NCI-H1092 treated with DMSO at 0.1 percent for 48 hours (cell line): ENCODE data around the gene AKAP1.
A peak's percentile ranks its signal among the peaks of the same experiment; 100 is the strongest.
"Not testable (repeated sequence)": the region's sequence is repeated elsewhere in the genome, so short reads cannot be mapped to it uniquely, and the experiment has no call there.

Source experiments
- DNase-seq: peaks from one replicate; lab custom pipeline; 2025; lab: John Stamatoyannopoulos, UW

The AKAP1 gene

DNA sequence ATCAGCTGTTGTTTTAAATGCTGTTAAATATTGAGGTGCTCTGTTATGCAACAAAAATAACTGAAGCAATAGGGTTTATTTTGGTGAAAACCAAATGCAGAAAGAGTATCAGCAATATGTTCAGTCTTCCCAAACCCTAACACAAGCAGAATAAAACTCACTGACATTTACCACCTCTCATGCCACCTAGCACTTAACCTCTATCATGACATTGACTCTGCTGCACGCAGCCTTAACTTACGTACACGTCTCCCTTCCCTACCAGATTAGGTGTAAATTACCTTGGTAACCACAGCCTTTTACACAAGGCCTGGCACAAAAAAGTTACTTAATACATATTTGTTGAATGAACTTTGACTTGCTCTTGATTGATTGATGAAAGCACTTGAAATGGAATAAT lies 9.9 kb upstream of the AKAP1 start:
- no peak for DNase-seq

DNA sequence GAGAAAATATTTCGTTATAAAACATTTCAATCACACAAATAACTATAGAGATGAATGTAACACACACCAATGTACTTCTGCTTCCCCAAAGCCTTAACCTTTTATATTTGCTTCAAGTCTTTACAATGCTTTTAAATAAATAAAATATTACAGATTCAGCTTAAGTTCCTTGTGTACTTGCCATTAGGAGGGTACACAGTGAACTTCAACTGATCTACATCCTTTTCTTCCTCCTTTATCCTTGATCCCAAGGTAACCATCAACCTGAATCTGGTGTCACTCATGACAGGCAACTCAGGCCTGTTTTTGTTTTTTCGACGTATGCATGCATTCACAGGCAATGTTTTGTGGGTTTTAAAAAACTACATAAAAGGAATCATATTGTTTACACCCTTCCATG lies 9.3 kb upstream of the AKAP1 start:
- DNase-seq, result no peak

DNA sequence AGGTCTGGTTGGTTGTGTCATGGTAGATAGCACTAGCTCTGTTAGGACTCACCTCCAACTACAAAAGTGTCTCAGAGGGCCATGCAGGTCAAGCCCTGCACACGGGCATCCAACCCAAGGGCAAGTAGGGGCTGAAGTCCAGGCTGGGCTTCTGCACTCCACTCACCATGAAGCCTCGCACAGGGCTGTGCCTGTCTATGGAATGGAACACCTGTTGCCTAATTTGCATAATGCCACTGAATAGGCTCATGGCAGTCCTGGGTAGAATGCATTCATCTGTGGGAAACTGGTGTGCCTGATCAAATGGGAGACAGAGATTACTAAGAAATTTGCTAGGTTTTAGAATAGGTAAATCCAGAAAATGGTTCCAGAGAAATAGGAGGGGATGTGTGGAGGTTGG lies 8.0 kb upstream of the AKAP1 start:
- no peak for DNase-seq

DNA sequence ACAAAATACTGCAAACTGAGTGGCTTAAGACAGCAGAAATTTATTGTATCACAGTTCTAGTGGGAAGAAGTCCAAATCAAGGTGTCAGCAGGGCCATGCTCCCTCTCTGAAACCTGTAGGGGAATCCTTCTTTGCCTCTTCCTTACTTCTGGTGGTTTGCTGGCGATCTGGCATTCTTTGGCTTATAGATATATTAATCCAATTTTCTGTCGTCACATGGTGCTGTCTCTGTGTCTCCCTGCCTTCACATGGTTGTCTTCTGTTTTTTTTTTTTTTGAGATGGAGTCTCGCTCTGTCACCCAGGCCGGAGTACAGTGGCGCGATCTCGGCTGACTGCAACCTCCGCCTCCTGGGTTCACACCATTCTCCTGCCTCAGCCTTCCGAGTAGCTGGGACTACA lies 6.8 kb upstream of the AKAP1 start:
- DNase-seq, result no peak

DNA sequence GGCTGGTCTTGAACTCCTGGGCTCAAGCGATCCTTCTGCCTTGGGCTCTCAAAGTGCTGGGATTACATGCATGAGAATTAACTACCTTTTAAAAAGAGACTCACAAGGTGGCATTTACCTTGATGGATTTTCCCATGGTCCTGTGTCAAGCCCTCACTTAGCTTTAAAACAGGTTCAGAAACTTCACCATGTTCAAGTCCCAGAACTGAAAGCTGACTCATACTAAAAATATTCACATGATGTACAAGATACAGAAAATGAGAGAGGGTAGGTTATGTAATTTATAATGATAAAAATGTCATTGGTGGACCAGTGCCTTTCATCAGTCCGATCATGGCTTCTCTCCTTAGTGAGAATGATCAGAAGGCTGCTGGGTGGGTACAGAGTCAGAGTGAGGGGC lies 4.3 kb upstream of the AKAP1 start:
- DNase-seq, result no peak

DNA sequence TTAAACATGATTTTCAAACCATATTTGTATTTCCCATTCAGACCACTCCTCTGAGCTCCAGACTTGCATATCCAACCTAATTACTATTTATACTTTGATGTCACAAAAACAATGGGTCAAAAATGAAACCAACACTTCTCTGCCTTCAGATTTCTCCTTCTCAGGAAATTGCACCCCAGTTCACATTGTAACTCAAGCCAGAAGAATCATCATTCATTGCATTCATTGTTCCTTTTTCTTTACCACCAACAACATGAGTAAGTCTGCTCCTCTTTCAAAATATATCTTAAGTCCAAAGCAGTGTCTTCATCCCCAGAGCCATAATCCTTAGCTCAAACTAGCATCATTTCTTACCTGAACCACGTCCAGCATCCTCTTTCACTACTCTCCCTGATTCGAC lies 2.6 kb upstream of the AKAP1 start:
- DNase-seq, result no peak

DNA sequence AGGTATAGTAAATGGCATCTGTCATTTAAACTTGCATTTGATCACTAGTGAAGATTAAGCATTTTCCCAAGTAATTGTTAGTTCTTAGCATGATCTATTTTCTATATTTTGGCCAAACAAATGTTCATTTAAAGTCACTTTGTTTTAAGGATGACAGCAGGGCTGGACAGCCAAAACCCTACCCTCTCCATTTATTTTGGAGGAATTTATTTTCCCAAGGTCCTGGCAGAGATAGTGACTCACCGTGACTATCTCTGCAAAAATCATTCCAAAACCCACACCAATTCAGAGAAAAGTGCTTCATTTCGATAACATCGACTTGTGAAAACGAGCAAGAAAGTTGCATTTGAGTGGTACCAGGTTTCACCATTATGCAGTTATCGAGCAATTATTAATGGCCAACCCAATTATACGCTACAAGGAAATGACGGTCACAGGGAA lies 665 bp upstream of the AKAP1 start:
- DNase-seq, result peak; percentile 26

DNA sequence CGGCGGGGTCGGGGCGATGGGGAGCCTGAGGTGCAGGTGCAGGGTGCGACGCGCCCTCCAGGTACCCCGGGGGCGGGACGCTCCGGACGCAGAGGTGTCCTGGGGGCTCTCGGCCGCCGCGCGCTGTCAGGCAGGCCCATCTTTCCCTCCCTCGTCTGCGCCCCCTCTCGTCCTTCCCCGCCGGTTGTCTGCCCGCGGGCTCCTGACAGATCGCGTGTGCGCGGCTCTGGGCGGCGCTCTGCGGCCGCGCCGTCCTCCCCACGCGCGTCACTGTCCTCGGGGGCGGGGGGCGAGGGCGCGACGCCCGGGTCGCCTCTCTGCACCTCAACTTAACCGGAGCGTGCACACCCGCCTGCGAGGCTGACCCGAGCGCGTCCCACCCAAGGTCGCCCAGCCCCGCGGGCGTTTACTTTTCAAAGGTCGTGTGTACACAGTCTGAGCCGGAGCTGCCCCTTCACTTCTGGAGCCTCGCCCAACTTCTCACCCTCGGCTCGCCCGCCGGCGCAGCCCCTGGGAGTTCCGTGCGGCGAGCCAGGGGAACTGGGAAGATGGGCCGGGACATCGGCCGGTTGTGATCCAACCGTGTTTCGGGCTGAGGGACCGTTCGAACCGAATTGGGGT lies 512 bp downstream of the AKAP1 start:
- DNase-seq, result peak; percentile 78

DNA sequence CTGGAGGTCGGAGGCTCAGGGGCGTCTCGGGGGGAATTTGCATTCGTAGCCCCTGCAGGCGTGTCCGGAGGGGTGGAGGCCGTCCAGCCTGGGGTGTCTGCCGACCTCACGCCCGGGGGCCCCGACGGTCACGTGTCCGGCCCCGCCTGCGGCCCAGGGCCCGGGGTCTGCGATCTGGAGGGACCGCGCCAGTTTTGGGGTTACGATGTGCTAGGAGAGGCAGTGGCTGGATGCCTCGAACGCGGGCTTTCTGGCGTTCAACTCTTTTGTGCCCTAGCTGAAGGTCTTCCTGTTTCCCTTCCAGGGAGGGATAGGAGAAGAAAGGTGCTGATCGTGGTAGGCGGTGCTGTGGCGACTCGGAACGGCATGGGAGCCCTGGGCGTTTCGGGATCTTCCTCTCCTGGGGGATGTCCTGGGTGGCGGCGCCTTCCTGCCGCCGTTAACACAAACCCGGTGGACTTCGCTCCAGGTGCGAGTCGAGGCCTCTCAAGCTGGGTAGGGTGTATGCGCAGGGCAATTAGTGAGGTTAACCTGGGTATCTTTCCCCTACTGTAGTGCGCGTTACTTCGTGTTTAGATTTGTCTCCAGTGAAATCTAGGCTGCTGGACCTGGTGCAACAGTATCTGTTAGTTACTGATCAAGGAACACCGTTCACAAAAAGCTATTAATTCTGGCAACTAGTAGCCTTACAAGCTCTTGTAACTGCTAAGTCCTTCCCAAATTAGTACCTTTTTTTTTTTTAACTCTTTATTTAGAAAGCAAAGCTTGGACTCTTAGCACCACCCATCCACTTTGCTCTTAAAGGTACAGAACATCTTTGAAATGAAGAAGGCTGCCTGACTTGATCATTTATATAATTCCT lies 1.3 kb downstream of the AKAP1 start:
- peak; percentile 63 for DNase-seq

DNA sequence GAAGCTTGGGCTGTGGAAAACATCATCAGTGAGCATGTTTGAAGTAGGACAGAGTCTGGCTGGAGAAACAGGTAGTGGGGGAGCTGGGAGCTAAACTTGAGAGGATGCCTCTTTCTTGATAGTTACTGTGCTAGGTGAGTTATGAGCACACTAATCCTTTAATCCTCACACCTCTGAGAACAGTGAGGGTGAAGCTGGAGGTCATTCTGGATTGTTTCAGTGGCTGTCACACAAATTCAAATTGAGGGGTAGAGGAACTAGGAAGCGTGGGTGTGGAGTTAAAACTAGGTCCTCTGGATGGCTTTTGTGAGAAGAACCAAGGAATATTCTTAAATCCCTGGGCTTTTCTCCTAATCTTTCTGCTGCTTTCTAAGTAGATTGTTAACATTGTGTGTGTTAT lies 3.3 kb downstream of the AKAP1 start:
- DNase-seq, result no peak

DNA sequence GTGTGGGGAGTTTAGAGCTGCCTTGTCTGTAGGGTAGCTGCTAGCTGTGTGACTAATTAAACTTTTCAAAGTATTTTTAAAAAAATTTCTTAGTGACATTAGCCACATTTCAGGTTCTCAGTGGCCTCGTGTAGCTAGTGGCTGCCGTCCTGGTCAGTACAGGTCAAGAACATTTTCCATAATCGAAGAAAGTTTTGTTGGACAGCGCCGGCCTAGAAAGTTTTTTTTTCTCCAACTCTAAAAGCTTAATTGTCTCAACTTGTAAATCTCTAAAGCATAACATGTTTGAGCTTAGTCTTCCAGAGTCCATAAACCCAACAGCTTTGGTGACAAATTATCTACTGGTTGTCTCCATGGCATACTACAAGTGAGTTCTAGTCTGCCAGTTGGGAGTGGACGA lies 4.3 kb downstream of the AKAP1 start:
- DNase-seq, result no peak

DNA sequence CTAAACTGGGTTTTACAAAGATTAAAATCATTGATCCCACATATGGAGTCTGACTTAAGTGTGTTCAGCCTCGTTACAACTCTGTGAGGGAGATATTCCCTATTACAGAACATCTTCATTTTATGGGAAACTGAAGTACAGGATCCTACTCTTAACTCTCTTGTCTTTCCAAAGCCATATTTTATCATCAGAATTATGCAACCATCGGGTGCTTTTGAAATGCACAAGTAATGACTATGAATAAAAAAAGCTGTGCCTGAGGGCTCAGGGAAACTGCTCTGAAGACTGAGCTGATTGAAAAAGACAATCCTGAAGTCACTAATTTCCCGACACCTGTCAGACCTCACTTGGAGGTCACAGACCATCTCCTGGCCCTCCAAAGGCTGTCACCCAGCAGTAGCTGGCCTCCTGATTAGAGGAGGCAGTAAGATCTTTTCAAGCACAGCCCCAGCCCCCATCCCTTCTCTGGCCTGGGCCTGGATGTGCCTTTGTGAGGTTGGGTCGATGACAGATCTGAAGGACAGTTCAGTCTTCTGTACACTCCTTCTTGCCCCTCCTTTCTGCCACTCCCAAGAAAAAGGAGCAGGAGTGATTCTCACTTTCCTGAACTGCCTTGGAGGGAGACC lies 5.6 kb downstream of the AKAP1 start:
- DNase-seq, result no peak

DNA sequence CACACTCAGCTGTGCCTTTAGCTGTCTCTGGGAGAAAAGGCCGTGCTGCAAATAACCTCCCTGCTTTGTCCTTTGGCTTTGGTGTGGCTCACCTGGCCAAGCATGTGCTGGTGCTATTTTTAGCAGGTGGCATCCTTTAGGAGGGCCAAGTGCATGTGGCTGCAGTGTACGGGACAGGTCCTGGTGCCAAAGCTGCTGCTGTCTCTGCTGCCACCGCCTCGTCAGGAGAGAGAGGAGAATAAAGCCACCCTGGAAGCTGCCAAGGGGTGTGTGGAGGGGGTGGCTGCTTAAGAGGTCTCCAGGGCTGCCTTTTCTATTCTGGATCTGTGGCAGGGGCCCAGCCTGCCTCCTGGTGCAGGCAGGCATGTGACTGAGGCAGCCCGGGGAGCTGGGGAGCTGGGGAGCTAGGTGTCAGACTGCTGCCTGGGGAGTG lies 6.2 kb downstream of the AKAP1 start:
- no peak for DNase-seq

DNA sequence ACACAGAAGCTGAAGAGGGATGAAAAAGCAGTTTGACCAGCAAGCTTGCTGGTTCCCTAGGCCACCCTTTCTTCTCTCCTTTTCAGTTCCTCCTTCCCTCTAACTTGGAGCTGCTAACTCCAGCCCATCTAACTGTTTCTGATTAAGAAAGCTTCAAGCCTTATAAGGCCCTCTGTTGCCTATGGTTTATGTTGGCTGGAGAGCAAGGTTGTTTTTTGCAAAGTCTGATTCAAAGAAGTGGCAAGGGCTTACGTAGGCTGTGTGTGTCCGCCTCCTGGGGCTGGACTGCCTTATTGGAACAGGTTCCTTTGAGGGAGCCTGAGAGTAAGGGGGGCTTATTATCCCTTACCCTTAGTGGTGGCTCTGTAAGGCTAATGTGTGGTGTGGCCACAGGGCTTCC lies 7.1 kb downstream of the AKAP1 start:
- no peak for DNase-seq

DNA sequence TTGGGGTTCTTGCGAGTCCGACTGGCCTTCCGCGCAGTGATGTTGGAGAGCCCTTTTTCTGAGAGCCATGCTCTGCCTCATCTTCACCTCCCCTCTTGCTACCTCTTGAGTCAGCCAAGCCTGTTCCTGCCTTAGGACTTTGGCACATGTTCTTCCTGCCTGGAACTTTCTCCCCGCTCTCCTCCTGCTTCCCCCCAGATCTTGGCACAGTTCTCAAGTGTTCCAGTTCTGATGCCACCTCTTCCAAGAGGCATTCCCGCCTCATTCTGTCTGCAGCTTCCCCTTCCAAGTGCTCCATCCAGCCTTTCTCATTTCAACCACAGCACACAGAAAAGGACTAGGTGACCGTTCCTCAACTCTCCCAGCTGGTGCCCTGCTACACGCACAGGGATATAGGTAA lies 7.7 kb downstream of the AKAP1 start:
- DNase-seq, result no peak

DNA sequence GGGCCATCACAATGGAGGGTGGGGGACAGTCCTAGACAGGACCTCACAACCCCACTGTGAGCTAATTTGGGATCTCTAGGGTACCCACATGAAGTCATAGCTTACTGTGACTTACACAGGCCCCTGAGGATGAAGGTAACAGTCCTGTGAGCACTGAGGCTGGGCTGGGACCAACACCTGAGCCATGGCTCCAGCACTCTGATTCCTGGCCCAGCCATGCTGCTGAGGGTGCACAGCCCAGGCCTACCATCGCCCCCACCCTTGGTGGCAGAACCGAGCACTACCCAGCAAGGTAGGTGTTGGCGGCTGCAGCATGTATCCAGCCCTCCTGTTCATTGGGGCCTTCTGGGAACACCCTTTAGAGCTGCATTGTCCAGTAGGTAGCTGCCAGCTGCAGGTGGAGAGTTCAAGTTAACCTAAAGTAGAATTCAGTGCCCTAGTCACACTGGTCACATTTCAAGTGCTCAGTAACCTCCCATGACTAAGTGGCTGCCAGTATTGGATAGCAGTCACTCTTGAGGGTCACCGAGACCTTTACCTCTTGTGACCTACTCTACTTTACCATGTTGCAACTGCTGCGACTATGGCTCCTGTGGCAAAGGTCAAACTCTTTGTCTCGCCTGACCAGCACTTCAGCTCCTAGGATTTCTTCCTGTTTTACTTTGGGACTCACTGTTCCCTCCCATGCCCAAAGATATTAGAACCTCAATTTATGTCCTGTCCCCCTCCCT lies 11.6 kb downstream of the AKAP1 start:
- DNase-seq, result no peak

DNA sequence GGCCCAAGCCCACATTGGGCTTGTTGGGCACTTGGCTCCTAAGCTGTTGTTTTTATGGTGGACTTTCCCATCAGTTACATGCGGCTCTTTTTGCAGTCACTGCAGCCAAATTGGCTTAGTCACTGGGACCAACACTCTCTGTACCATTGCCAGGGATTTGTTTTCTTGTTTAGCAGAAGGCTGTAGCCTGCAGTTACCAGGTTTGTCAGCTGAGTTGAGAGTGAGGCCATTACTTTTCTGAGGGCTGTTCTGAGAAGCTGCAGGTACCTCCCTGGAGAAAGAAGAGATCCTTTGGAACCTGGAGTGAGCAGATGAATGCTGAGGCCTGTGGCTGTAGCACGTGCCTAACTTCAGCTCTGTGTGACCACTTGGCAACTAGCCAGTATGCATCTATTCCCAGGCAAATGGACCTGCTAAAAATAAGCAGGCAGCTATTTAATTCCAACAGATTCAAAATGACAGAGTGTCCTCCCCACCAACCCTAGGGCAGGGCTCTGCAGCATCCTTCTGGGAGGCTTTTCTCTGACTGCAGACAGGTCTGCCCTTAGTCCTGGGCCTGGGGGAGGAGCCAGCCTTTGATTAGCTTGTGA lies 12.9 kb downstream of the AKAP1 start:
- peak; percentile 17 for DNase-seq

DNA sequence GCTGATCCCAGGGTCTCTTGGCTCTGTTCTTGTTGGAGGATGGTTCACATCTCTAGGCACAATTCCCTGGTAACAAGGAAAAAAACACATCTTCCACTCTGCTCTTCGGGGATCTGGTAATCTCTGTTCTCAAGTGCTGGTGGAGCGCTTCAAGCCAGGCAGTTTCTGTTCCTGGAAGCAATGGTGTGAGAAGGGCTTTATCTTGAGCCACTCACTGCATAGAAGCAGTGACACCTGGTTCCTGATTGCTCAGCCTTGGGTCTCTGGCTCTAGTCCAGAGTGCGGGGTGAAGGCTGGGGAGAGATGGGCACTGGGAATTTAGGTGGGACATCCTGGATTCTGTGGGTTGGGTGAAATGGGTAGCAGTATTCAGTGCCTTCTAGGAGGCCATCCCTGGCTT lies 14.1 kb downstream of the AKAP1 start:
- no peak for DNase-seq

DNA sequence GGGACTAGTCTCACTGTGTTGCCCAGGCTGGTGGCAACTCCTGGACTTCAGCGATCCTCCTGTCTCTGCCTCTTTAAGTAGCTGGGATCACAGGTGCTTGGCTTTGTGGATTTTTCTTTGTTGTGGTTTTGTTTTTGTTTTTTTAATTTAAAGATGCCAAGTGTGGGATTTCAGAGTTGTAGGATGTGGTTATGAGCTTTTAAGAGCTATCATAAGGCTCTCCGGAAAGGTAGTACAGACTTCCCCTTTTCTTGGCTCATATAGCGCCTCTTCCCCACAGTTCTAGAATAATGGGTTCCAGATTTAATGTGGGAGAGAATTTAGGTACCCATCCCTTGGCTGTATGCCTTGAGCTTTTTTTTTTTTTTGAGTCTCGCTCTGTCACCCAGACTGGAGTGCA lies 17.1 kb downstream of the AKAP1 start:
- no peak for DNase-seq

DNA sequence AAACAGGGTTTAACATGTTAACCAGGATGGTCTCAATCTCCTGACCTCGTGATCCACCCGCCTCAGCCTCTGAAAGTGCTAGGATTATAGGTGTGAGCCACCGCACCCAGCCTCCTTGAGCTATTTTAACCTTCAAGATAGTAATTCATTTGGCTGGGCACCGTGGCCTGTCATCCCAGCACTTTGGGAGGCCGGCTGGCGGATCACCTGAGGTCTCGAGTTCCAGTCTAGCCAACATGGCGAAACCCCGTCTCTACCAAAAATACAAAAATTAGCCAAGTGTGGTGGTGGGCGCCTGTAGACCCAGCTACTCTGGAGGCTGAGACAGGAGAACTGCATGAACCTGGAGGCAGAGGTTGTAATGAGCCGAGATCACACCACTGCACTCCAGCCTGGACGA lies 17.6 kb downstream of the AKAP1 start:
- not testable (repeated sequence) for DNase-seq

DNA sequence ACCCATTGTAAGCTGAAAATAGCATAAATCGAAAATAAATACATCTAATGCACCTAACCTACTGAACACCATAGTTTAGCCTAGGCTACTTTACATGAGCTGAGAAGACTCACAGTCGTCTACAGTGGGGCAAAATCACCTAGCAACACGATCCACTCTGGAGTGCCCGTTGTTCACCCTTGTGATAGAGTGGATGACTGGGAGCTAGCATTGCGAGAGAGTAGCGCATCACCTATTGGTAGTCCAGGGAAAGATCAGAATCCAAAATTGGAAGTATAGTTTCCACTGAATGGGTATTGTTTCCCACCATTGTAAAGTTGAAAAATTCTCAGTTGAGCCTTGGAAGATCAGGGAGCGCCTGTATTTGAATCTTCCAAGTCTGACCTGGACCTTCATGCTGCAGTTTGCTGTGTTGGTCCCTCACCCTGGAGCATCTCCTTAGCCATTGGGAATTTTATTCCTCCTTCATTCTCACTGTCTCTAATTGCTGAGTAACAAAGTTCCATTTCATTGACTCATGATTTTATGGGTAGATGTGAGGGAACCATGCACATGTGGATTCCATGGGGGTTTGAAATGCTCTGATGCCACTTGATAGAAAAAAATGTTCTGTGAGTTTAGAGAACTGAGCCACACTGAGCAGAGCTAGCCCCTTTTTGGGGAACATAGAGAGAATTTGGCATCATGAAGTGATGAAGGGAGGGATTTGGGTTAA lies 19.6 kb downstream of the AKAP1 start:
- DNase-seq, result no peak

DNA sequence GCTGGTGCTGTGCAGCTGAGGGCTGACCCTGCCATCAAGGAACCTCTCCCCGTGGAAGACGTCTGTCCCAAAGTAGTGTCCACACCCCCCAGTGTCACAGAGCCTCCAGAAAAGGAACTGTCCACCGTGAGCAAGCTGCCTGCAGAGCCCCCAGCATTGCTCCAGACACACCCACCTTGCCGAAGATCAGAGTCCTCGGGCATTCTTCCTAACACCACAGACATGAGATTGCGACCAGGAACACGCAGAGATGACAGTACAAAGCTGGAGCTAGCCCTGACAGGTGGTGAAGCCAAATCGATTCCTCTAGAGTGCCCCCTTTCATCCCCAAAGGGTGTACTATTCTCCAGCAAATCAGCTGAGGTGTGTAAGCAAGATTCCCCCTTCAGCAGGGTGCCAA lies 20.5 kb downstream of the AKAP1 start:
- DNase-seq, result no peak
